Stimulated activated CD4-positive, alpha-beta T cell treated with anti-CD3 and anti-CD28 coated beads, Interleukin-1b, Interleukin-23, amount 100 ng/mL, for 4 hours (primary cell): Measurements from ENCODE around the gene C7.

Experiments
- DNase-seq, 2 donors: peaks; one replicate each; pipeline ENCODE4 v3.0.0-alpha.2; 2020; ENCODE audit warnings: low read depth in 2 of 2

Gene C7

GRCh38 chr5:40916226-40916625, 6.9 kb downstream of the C7 start:
- no peak for DNase-seq

GRCh38 chr5:40928886-40929448, 19.7 kb downstream of the C7 start:
- DNase-seq = no peak

GRCh38 chr5:40932766-40933165, 23.5 kb downstream of the C7 start:
- DNase-seq = no peak

- DNase-seq = no peak
These were observed 27.8 kb downstream of the C7 start for GRCh38 chr5:40937075-40937474.

- DNase-seq = no peak
These were observed 30.5 kb downstream of the C7 start for GRCh38 chr5:40939753-40940152.

- no peak for DNase-seq
These were observed 35.8 kb downstream of the C7 start for GRCh38 chr5:40945111-40945510.

GRCh38 chr5:40955313-40955712, 46.0 kb downstream of the C7 start:
- DNase-seq = no peak

GRCh38 chr5:40957048-40957447, 47.8 kb downstream of the C7 start:
- DNase-seq = no peak

- no peak for DNase-seq
These were observed 49.5 kb downstream of the C7 start for GRCh38 chr5:40958811-40959210.

- no peak for DNase-seq
These were observed 50.7 kb downstream of the C7 start for GRCh38 chr5:40960037-40960436.

GRCh38 chr5:40962207-40962955, 53.1 kb downstream of the C7 start:
- no peak for DNase-seq

- no peak for DNase-seq
These were observed 63.1 kb downstream of the C7 start for GRCh38 chr5:40972434-40972833.

GRCh38 chr5:40973364-40974004, 64.2 kb downstream of the C7 start:
- DNase-seq = no peak

- no peak for DNase-seq
These were observed 66.7 kb downstream of the C7 start for GRCh38 chr5:40976041-40976440.

GRCh38 chr5:40976836-40977235, 67.5 kb downstream of the C7 start:
- DNase-seq = no peak

GRCh38 chr5:40981420-40981819, 72.1 kb downstream of the C7 start:
- DNase-seq = no peak

GRCh38 chr5:40983781-40984180, 74.5 kb downstream of the C7 start:
- no peak for DNase-seq

GRCh38 chr5:40984884-40985283, 75.6 kb downstream of the C7 start:
- DNase-seq = no peak

- no peak for DNase-seq
These were observed 76.2 kb downstream of the C7 start for GRCh38 chr5:40985501-40985900.

- no peak for DNase-seq
These were observed 77.4 kb downstream of the C7 start for GRCh38 chr5:40986666-40987065.

GRCh38 chr5:40987349-40987748, 78.1 kb downstream of the C7 start:
- no peak for DNase-seq

- DNase-seq = no peak
These were observed 79.6 kb downstream of the C7 start for GRCh38 chr5:40988746-40989510.
